PC-3 (cell line): ENCODE results near the gene DERA. TPM values are rescaled to one million over a fixed set of nuclear protein-coding genes. Genes with fewer than 3 reads are reported as not detected.

Experiments used
- ATAC-seq: fragments of 200-7000 bp; cut with Tn5 transposase; 2 replicates; pipeline ENCODE4 v1.9.1; 2020; ENCODE audit warnings: mild to moderate bottlenecking, moderate library complexity
- BruUV-seq: library from RNA; stranded (reverse); fragments of 400-500 nt; replicated peaks from 2 replicates; lab custom pipeline; 2021; lab: Mats Ljungman, UMichigan
- CTCF ChIA-PET: fragments of 300-600 bp; sonication (Branson Sonifier 250); formaldehyde crosslinking; loops from one replicate; lab custom pipeline; 2022; ENCODE audit warnings: antibody characterized with exemption; lab: Charles Lee
- POLR2A ChIA-PET: fragments of 300-600 bp; sonication (Branson Sonifier 250); formaldehyde crosslinking; loops from one replicate; lab custom pipeline; 2022; ENCODE audit warnings: antibody characterized with exemption; ENCODE audit not compliant: unreplicated experiment; lab: Charles Lee
- DNase-seq: peaks from one replicate; pipeline ENCODE4 v3.0.0-alpha.2; 2015
- H2AFZ ChIP-seq: fragments of 300-600 bp; sonication (generic); 2 replicates; pipeline ENCODE4 v1.6.0; 2016; ENCODE audit warnings: antibody characterized with exemption, low read length
- H3F3A ChIP-seq: fragments of 300-600 bp; sonication (generic); one replicate; pipeline ENCODE4 v1.6.0; 2017; ENCODE audit warnings: antibody characterized with exemption, low read length, control low read depth, mild to moderate bottlenecking; ENCODE audit not compliant: unreplicated experiment
- H3K27ac ChIP-seq: fragments of 300-600 bp; sonication (generic); 2 replicates; pipeline ENCODE4 v1.5.1; 2016; ENCODE audit warnings: mild to moderate bottlenecking, low read length
- H3K27me3 ChIP-seq: fragments of 300-600 bp; sonication (generic); 2 replicates; pipeline ENCODE4 v1.6.1; 2016; ENCODE audit warnings: low read length, mixed read lengths
- H3K36me3 ChIP-seq: fragments of 300-600 bp; sonication (generic); 2 replicates; pipeline ENCODE4 v1.6.1; 2016; ENCODE audit warnings: low read depth, mixed run types, low read length, mixed read lengths
- H3K4me1 ChIP-seq: fragments of 300-600 bp; sonication (generic); 2 replicates; pipeline ENCODE4 v1.5.1; 2016; ENCODE audit warnings: low read length; ENCODE audit not compliant: insufficient read depth
- H3K4me2 ChIP-seq: fragments of 300-600 bp; sonication (generic); 2 replicates; pipeline ENCODE4 v1.6.0; 2016; ENCODE audit warnings: low read length
- H3K4me3 ChIP-seq: fragments of 300-600 bp; sonication (generic); 2 replicates; pipeline ENCODE4 v1.5.1; 2016; ENCODE audit warnings: mild to moderate bottlenecking, low read length, mixed read lengths
- H3K79me2 ChIP-seq: fragments of 300-600 bp; sonication (generic); 2 replicates; pipeline ENCODE4 v1.6.1; 2017; ENCODE audit warnings: low read length, mixed read lengths
- H3K9ac ChIP-seq: fragments of 300-600 bp; sonication (generic); 2 replicates; pipeline ENCODE4 v1.6.0; 2016; ENCODE audit warnings: mild to moderate bottlenecking, low read length
- H3K9me2 ChIP-seq: fragments of 300-600 bp; sonication (generic); replicated peaks from 2 replicates; pipeline ENCODE4 v1.6.1; 2016; ENCODE audit warnings: mixed run types, low read length, mixed read lengths
- H3K9me3 ChIP-seq: fragments of 300-600 bp; sonication (generic); 2 replicates; pipeline ENCODE4 v1.6.1; 2016; ENCODE audit warnings: low read length, mixed read lengths
- H4K20me1 ChIP-seq: fragments of 300-600 bp; sonication (generic); 2 replicates; pipeline ENCODE4 v1.6.1; 2016; ENCODE audit warnings: low read length, mixed read lengths
- EZH2 ChIP-seq: fragments of 300-600 bp; sonication (generic); IDR thresholded peaks from one replicate; pipeline ENCODE4 v1.6.1; 2017; ENCODE audit warnings: antibody characterized with exemption, mild to moderate bottlenecking, low read length; ENCODE audit not compliant: unreplicated experiment
- EZH2phosphoT487 ChIP-seq: fragments of 300-600 bp; sonication (generic); IDR thresholded peaks from 2 replicates; pipeline ENCODE4 v1.6.1; 2018; ENCODE audit warnings: mild to moderate bottlenecking, antibody characterized with exemption, low read length, borderline replicate concordance
- intact Hi-C: fragments of 100-400 bp; cut with micrococcal nuclease; formaldehyde crosslinking; loops from 2 replicates; pipeline ENCODE4 v1.9.0; 2023
- total RNA-seq: library from RNA; depleted of rRNA; stranded (reverse); fragments of >200 nt; gene quantifications from 2 replicates; pipeline ENCODE4 v1.2.3, GENCODE V29; 2014
- TF ChIP-seq, protein P1 (sequence below): fragments of 300-600 bp; sonication (generic); conservative IDR thresholded peaks from 2 replicates; pipeline ENCODE4 v1.5.1; 2017; ENCODE audit warnings: antibody characterized with exemption, low read depth, mild to moderate bottlenecking, low read length

DERA gene
- total RNA-seq, 1 experiment from 2014 or later = 49.4 TPM

- Histone ChIP-seq H3K79me2 (no peaks in the 10 kb centered on the region), H3K27me3 (no peaks in the 10 kb centered on the region), H3K36me3 (no peaks in the 10 kb centered on the region), H3K4me2 (no peak overlapping the region), H3K4me1 (no peaks in the 10 kb centered on the region), H3K9ac (no peak overlapping the region), H3K4me3 (no peak overlapping the region), H3F3A (no peaks in the 10 kb centered on the region), H2AFZ (no peak overlapping the region), H4K20me1 (no peaks in the 10 kb centered on the region), H3K9me3 (no peaks in the 10 kb centered on the region), H3K9me2 (no peaks in the 10 kb centered on the region), H3K27ac (no peak overlapping the region)
- DNase-seq = peak; percentile 16
- CTCF ChIA-PET = no interaction called here
- POLR2A ChIA-PET = no interaction called here
- intact Hi-C loops = no loop called here
- no peak for TF ChIP-seq EZH2
- TF ChIP-seq, protein P1, sequence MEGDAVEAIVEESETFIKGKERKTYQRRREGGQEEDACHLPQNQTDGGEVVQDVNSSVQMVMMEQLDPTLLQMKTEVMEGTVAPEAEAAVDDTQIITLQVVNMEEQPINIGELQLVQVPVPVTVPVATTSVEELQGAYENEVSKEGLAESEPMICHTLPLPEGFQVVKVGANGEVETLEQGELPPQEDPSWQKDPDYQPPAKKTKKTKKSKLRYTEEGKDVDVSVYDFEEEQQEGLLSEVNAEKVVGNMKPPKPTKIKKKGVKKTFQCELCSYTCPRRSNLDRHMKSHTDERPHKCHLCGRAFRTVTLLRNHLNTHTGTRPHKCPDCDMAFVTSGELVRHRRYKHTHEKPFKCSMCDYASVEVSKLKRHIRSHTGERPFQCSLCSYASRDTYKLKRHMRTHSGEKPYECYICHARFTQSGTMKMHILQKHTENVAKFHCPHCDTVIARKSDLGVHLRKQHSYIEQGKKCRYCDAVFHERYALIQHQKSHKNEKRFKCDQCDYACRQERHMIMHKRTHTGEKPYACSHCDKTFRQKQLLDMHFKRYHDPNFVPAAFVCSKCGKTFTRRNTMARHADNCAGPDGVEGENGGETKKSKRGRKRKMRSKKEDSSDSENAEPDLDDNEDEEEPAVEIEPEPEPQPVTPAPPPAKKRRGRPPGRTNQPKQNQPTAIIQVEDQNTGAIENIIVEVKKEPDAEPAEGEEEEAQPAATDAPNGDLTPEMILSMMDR = no peak
- no peak for TF ChIP-seq EZH2phosphoT487
- no TSS peak for BruUV-seq
- ATAC-seq = no peak
Measured at GRCh38 chr12:16062611-16063010, 151.5 kb downstream of the DERA start.

- no peak overlapping the region for H3K4me2 ChIP-seq
- no peak overlapping the region for H3K27ac ChIP-seq
- intact Hi-C loops = no loop called here
- ChIA-PET CTCF (no interaction called here), POLR2A (no interaction called here)
- no peaks in the 10 kb centered on the region for H4K20me1 ChIP-seq
- H3K27me3 ChIP-seq = peaks cover 3% of the 10 kb centered on the region
- H3K9me2 ChIP-seq = no peaks in the 10 kb centered on the region
- no peaks in the 10 kb centered on the region for H3K9me3 ChIP-seq
- no peak overlapping the region for H3K9ac ChIP-seq
- H2AFZ ChIP-seq = no peak overlapping the region
- no peaks in the 10 kb centered on the region for H3K36me3 ChIP-seq
- ATAC-seq = no peak
- TF ChIP-seq EZH2phosphoT487 (no peak), EZH2 (no peak)
- TF ChIP-seq, protein P1 = no peak
- no TSS peak for BruUV-seq
- no peaks in the 10 kb centered on the region for H3K4me1 ChIP-seq
- no peaks in the 10 kb centered on the region for H3K79me2 ChIP-seq
- peak; percentile 8 for DNase-seq
- H3K4me3 ChIP-seq = no peak overlapping the region
- H3F3A ChIP-seq = no peaks in the 10 kb centered on the region
Measured at GRCh38 chr12:16063726-16064125, 152.6 kb downstream of the DERA start.

DNA sequence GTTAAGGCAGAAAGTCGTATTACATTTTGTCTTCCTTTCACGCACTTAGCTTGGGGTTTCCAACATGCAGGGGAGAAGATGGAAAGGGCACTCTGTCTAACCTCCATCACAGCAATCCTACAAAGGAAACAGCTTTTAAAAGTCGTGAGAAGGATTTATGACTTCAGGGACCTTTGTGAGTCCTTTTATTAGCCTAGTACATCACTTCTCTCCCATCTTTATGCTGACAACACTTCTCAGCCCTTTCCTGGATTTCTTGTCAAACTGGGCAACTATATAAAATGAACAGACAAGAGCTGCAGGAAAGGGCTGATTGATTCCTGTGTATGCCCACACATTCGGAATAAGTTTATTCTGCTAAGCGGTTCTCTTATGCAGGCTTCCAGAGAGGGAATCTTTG lies 159.0 kb downstream of the DERA start:
- CTCF ChIA-PET = no interaction called here
- no TSS peak for BruUV-seq

More for the DNA sequence above, 159.0 kb downstream of the DERA start:
- Histone ChIP-seq H3K4me1 (no peaks in the 10 kb centered on the region), H3K27ac (no peak overlapping the region), H3K9me2 (no peaks in the 10 kb centered on the region), H3K4me2 (no peak overlapping the region), H3K9me3 (no peaks in the 10 kb centered on the region), H3K79me2 (no peaks in the 10 kb centered on the region), H2AFZ (no peak overlapping the region), H3K4me3 (no peak overlapping the region), H3F3A (no peaks in the 10 kb centered on the region), H3K36me3 (no peaks in the 10 kb centered on the region), H3K27me3 (peaks cover 26% of the 10 kb centered on the region), H3K9ac (no peak overlapping the region), H4K20me1 (no peaks in the 10 kb centered on the region)
- TF ChIP-seq, protein P1 = no peak
- TF ChIP-seq EZH2phosphoT487 (no peak), EZH2 (no peak)
- ATAC-seq (no peak), DNase-seq (no peak)
- intact Hi-C loops = no loop called here
- POLR2A ChIA-PET = no interaction called here
